HL-60/S4 treated with retinoic acid at 250 ng/mL for 4 days and 3 days (cell line): ENCODE data around the gene BPI.
"Not testable (repeated sequence)": the region's sequence is repeated elsewhere in the genome, so short reads cannot be mapped to it uniquely, and the experiment has no call there.

Source experiments
- in situ Hi-C: fragments of 300-500 bp; cut with MboI; formaldehyde crosslinking; loops from 2 replicates; pipeline ENCODE4 v1.7.0; 2022; ENCODE audit warnings: low sequenced_read_pairs

The BPI gene

DNA sequence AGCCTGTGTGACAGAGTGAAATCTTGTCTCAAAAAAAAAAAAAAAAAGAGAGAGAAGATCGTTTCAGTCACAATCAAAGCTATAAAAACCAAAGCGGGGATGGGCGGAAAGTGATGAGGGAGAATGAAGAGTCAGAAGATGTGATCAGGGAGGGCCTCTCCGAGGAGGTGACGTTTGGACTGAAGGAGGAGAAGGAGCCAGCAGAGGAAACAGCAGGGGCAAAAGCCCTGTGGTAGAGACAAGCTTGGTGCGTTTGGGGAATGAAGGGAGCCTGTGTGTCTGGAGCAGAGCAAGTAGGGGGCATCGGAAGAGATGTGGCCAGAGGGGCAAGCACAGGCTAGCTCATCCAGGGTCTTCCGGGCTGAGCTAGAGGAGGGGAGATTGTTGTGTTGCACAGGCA, 27.9 kb downstream of the BPI start:
- in situ Hi-C loops: no loop called here

DNA sequence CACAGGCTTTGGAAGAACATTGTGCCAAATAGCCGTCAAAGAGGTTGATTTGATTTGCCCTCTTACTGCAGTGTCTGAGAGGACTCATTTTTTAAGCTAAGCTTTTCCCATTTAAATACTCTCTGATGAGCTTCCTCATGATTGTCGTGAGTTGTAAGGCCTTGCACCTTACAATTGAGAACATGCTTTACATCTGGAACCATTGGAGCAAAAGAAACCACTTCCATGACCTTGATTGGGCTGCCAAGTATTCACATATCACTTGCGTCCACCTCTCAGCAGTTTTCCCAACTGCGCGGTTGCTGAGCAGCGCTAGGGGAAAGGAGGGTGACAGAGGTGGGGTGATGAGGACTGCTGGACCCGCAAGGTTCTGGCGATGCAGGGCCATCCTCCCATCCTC, 30.1 kb downstream of the BPI start:
- in situ Hi-C loops: no loop called here

DNA sequence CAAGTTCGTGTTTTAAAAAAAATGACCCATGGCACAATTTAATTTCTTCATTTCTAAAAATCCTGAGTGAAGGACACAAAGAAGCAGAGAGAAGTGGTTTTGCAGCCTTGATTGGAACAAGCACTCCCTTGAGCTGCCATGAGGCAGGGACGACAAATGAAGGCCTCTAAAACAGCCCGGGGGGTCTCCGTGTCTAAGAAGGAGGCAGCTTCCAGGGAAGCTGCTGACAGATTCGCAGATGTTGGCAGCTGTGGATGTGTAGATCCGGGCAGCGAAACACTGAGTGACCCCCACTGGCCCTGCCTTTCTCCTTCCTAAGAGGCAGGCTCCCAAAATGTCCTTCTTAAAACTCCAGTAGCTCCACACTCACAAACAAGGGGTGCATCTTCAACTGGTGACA, 32.8 kb downstream of the BPI start:
- in situ Hi-C loops: no loop called here

- in situ Hi-C loops: no loop called here
Observed at GRCh38 chr20:38337561-38338140, 33.7 kb downstream of the BPI start.

GRCh38 chr20:38338849-38339520, 35.0 kb downstream of the BPI start:
- in situ Hi-C loops: no loop called here

GRCh38 chr20:38339521-38339896, 35.6 kb downstream of the BPI start:
- in situ Hi-C loops: not testable (repeated sequence)

DNA sequence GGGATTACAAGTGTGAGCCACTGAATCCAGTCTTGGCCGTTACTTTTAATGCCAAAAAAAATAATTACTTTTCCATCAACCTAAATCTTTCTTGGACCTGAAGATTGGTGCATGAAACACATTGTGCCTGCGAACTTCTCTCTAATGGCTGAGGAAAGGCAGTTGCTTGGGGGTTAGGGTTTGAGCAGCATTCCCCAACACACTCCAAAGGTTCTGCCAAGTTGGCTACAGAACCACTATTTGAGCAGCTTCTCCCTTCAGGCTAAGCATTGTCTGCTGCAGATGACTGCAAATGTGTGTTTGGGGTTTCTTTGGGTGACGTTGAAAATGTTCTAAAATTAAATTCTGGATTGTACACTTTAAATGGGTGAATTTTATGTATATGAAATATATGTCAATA, 36.0 kb downstream of the BPI start:
- in situ Hi-C loops: no loop called here

GRCh38 chr20:38340693-38341092, 36.7 kb downstream of the BPI start:
- in situ Hi-C loops: no loop called here

DNA sequence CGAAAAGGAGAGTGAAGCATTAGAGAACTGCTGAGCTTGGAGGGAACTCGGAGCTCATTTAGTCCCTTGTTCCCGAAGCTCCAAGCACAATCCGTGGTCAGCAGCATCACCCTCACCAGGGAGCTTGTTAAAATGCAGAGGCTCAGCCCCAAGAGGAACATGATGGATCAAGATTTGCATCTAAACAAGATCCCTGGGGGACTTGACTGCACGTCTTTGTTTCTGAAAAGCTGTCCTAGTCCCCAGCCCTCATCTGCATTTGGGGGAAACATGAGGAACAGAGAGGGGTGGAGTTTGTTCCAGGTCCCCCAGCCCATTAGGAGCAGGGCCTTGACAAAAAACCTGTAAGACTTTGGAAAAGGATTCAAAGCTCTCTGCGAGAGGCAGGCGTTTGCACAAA, 38.3 kb downstream of the BPI start:
- in situ Hi-C loops: no loop called here

GRCh38 chr20:38342713-38343310, 38.9 kb downstream of the BPI start:
- in situ Hi-C loops: no loop called here

DNA sequence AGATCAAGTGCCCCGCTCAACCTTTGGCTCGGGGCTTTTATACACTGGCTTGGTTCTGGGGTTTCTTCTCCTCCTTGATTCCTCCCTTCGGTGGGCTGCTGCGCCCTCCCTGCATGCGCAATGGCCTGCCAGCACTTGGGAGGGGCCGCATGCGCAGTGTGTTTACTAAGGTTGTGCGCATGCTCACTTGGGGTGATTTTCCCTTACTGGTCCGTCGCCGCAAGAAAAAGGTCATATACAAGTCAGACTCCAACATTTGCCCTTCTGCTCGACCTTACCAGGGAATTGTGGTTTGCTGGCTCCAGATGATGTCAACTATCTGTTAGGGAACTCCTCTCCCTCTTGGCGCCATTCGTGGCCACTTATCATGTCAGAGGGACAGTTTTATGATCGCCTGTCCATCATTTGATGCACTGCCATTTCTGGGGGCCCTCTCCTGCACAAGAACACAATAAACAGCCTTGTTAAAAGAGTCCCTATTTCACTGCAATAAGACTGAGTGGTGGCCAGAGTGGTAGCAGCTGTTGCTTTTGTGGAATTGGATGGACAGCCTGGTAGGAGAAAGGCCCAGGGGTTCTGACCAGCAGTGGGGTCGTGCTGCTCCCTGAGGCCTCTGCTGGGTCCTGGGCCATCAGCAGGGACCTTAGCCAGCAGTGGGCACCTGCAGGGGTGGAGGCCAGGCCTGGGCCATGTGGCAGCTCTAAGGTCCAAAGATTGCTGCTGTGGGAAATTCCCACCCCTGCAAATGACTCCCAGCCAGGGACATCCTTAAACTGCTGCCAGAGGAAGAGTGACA, 39.6 kb downstream of the BPI start:
- in situ Hi-C loops: no loop called here

DNA sequence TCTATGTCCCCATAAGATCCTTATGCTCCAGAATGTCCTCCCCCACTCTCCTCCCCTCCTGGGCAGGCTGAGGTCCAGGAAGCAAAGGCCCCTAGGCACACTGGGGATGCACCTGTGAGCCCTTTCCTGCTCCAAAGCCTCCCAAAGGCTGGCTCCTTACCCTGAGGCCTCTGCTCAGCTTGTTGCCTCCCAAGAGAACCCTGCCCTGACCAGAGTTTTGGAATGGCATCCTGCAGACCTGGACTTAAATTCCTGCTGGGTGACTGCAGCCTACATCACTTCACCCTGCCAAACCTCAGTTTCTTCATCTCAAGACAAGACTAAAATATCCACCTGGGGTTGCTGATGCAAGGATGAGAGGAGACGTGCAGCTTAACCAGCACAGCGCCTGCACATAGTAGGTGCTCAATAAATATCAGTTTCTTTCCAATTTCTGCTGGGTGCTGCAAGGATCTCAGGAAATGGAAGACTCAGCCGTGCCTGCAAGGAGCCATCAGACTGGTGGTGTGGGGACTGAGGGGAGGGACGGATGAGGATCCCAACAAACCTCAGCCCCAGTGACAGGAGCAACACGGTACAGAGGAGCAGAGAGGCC, 40.2 kb downstream of the BPI start:
- in situ Hi-C loops: no loop called here

GRCh38 chr20:38345643-38346042, 41.7 kb downstream of the BPI start:
- in situ Hi-C loops: no loop called here

DNA sequence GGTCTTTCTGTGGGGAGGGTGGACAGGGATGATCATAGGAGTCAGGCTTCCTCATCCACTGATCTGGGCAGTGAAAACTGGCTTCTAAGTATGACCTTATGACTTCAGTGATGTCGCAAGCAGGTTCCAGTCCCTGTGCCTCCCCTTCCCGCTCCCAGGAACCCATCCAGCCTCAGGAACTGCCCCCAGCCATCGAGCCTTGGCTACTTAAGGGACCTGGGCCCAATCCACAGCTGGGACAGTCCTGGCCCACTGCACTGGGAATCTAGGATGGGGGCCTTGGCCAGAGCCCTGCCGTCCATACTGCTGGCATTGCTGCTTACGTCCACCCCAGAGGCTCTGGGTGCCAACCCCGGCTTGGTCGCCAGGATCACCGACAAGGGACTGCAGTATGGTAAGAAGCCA, 42.3 kb downstream of the BPI start, which contains the start of gene LBP:
LBP (plus strand) TSS at position 236 of the 405 bp plus-strand sequence; CDS start at position 271, 35 bp downstream.
- in situ Hi-C loops: no loop called here

- in situ Hi-C loops: no loop called here
Observed at GRCh38 chr20:38346741-38347140, 42.8 kb downstream of the BPI start.

DNA sequence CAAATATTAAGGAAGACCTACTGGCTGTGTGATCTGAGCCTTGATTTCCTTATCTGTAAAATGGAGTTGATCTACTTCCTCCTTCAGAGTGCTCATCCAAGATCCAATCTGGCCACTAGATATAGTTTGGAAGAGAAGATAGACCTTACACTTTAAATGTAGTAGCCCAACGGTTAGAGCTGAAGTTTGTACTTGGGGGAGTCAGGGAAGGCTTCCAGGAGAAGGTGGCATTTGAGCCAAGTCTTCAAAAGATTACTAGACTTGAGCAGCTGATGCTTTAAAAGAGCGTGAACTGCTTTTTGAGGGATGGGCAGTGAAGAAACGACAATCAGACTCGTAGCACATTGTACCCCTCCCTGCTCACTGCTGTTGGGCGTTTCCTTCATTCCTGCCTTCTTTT, 45.9 kb downstream of the BPI start:
- in situ Hi-C loops: no loop called here

GRCh38 chr20:38350879-38351775, 47.2 kb downstream of the BPI start:
- in situ Hi-C loops: no loop called here

- in situ Hi-C loops: no loop called here
Observed at GRCh38 chr20:38353316-38353715, 49.4 kb downstream of the BPI start.

- in situ Hi-C loops: no loop called here
Observed at GRCh38 chr20:38354227-38354626, 50.3 kb downstream of the BPI start.
